NAMALWA (cell line): ENCODE results near the gene REG4.
"Not testable (repeated sequence)": the region's sequence is repeated elsewhere in the genome, so short reads cannot be mapped to it uniquely, and the experiment has no call there.

Experiments
- DNase-seq: peaks from one replicate; pipeline ENCODE4 v3.0.0-alpha.2; 2015; ENCODE audit warnings: low spot score

REG4 gene

DNA sequence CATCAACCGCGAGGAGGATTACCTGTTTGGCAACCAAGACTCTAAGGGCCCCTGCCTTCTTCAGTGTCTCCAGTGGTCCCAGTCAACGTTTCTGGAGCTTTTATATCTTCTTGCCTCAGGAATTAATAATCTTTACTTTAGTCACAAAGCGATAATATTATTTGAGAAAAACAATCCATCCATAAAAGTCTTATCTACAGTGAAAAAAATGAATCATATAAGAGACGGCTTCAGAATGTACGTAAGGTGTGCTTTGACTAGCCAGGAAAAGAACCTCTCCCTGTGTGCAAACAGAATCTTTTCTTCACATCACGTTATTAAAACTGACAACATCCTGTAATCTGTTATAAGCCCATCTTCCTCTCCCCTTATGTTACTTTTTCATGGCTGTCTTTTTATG, at the start of gene REG4:
Gene REG4 (minus strand): TSS at position 74 of the 400 bp plus-strand sequence. CDS start 2,691 bp downstream, outside the sequence.
- DNase-seq = no peak

DNA sequence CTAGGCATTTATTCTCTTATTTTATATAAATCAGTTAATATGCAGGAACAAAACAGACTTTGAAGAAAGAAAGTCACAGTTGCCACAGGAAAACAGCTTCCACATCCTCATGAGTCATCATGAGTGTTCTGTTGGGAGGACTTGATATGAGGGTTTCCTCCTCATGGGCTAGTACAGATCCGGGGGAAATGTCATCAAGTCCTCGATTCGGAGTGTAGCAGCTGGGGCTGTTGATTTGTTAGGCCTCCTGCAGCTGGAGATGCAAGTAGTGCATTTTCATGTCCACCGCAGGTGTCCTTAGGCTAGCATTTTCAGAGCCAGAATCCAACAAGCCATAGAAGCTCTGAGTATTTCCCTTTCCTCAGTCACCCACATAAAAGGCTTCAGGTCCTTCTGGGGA, 48.4 kb upstream of the REG4 start:
- DNase-seq = no peak

DNA sequence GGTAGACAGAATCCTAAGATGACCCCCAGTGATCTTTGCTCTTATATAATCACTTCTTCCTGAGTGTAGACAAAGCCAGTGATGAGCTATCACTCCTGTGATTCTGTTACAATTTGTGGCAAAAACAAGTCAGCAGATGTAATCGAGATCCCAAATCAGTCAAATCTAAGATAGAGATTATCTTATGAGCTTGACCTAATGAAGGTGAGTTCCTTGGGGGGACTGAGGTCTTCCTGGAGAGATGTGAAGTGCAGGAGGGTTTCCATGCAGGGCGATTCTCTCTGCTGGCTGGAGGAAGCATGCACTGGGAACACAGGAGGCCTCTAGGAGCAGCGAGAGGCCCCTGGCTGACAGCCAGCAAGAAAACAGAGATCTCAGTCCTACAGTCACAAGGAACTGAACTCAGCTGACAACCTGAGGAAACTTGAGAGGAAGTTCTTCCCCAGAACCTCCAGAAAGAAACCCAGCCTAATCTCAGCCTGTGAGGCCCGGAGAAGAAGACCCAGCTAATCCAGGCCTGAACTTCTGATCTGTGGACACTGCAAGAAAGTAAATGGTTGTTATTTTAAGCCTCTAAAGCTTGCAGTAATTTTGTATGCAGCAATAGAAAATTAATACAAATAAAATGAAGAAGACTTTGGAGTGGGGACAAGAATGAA, 47.4 kb upstream of the REG4 start:
- not testable (repeated sequence) for DNase-seq

GRCh38 chr1:119858126-119858525, 46.9 kb upstream of the REG4 start:
- DNase-seq = no peak

- DNase-seq = no peak
These were observed 41.9 kb upstream of the REG4 start for GRCh38 chr1:119853155-119853554.

- DNase-seq = peak; percentile 17
These were observed 32.9 kb upstream of the REG4 start for GRCh38 chr1:119844206-119844605.

- DNase-seq = no peak
These were observed 30.0 kb upstream of the REG4 start for GRCh38 chr1:119841306-119841705.

DNA sequence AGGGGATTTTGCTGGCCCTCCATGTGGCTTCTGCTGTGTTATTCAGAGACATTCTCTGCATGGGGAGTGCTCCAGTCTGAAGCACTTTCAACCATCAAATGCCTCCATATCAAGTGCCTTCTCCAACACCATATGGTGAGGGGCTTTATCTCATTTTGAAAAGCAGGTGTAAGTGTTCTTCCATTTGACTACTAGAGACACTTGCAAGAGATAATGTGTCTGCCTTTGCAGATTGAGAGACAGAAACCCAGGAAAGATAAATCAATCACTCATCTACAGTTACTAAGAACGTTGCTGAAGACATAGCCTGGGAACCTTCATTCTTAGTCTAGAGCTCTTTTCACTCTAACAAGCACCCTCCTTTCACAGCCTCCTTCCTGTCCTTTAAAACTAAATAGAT, 29.5 kb upstream of the REG4 start:
- no peak for DNase-seq

- DNase-seq = no peak
These were observed 27.0 kb upstream of the REG4 start for GRCh38 chr1:119838236-119838635.

DNA sequence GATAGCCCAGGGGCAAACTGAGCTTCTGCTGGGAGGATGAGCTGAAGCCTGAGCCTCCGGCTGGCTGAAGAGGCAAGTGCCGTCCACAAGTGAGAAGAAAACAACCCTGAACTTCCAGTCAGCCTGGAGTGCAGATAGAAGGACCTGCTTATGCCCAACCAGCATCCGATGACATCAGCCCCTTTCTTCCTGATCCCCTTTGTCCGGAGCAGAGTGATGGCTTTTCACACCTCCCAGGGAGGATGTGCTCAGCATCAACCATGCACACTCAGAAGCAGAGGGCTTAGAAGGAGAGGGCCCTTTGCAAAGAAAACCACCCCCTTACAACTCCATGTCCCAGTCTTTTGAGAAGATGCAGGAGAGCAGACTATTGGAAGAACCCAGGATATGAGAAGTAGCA, 23.7 kb upstream of the REG4 start:
- no peak for DNase-seq

DNA sequence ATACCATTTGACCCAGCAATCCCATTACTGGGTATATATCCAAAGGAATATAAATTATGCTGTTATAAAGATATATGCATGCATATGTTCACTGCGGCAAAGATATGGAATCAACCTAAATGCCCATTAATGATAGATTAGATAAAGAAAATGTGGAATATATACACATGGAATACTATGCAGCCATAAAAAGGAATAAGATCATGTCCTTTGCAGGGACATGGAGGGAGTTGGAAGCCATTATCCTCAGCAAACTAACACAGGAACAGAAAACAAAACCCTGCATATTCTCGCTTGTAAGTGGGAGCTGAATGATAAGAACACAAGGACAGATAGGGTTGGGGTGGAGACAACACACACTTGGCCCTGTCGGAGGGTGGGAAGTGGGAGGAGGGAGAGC, 19.8 kb upstream of the REG4 start:
- DNase-seq = no peak

- no peak for DNase-seq
These were observed 18.4 kb upstream of the REG4 start for GRCh38 chr1:119829625-119830024.

DNA sequence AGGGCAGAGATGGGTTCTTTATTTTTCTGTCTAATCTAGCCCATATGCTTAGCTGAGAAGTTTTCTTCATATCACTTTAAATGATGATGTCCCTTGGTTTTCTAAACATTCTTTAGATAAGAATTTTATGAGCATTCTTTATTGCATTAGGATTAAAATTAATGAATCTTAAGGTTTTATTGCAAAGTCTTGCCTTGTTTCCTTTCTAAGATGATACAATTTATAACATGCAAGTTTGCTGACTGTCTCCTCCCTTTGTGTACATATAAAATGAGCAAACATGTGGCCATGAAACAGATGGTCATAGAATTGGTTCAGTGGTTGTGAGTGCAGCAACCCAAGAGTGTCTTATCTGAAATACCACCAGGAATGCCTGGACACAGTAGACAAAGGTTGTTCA, 17.7 kb upstream of the REG4 start:
- DNase-seq = not testable (repeated sequence)

GRCh38 chr1:119828266-119828665, 17.0 kb upstream of the REG4 start:
- no peak for DNase-seq

DNA sequence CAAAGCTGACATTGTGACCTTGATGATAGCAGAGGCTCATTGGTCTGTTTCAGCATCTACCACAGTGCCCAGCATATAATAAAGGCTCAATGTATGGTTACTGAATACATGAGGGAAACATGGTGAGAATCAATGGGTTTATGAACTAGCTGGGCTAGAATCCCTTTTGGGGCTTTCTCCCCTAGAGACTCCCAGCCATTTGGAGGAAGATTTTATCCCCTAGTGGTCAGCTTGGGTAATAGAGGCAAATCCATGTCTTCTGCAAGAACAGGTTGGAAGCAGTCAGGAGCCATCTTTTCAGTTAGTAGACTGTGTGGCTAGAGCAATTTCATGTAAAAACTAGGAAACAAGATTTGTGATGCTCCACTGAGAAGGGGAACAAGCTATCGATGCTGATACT, 15.8 kb upstream of the REG4 start:
- DNase-seq = peak; percentile 43

DNA sequence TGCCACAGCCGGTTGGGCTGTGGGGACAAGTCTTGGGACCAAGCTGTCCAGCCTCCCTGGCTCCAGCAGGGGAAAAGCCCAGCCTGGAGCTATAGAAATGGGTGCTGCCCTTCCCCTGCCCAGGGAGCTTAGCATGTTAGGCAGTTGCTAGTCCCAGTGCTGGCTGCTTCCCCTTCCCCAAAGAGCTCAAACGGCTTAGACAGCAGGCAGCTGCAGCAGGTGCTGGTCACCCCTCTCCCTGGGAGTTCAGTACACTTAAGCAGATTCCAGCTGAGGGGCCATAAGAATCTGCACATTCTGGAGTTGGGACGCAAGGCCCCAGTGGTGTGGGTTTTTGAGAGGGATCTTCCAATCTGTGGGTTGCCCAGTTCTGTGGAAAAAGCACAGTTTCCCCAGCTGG, 11.1 kb upstream of the REG4 start:
- DNase-seq = no peak

DNA sequence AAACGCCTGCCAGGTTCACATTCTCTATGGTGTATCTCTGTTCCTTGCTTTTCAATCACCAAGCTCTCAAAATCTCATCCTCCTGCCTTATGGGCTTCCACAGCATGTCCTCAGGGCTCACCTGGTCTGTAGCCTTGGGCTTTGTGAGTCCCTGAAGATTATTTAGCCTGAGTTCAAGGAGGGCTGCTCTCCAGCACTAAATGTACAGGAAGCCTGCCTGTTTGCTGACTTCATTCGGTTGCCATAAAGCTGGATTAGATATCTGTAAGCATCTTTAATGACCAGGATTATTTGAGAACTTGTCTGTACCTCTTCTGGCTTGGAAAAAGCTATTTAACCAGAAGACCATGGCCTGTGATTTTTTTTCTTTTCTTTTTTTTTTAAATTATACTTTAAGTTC, 6.9 kb upstream of the REG4 start:
- DNase-seq = no peak

GRCh38 chr1:119816407-119816806, 5.1 kb upstream of the REG4 start:
- no peak for DNase-seq

DNA sequence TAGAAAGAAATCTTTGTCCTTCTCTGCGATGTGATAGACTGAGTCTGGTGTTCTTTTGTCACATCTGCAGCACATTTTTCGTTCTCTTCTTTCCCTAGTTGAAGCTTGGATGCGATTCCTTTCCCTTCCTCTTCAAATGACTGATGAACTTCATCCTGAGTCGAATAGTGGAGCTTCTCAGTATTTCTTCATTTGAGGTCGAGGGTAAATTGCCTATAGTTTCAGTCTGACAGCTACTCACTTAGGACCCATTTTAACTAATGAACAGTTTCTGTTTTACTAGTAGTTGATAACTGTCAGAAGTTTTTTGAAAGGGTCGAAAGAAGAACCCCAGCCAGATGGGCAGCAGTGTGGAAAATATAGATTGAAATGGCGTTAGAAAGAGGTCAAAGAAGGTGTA, 4.7 kb upstream of the REG4 start:
- no peak for DNase-seq

GRCh38 chr1:119815361-119815760, 4.1 kb upstream of the REG4 start:
- no peak for DNase-seq

- DNase-seq = no peak
These were observed 3.0 kb upstream of the REG4 start for GRCh38 chr1:119814288-119814687.

DNA sequence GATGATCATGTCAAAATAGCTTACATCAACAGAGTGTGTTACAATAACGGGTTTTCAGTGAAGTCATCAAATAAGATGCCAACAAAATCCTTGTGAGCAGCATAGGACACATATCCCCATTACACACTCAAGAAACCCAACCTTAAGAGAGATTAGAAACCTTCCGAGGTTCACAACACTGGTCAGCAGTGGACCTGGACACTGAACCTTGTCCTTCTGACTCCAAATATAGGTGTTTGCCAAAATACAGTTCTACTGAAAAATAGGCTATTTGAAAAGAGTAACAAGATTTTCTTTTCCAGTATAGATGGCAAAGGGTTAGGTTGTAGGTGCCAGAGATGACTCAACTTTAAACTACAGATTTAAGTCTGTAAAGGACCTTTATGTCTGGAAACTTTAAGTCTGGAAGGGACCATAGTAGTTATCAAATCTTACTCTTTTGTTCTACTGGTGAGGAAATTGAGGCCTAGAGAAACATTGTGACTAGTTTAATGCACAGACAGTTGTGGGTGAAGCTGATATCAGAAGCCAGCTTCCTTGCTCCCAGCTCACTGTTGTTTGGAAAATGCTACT, 811 bp upstream of the REG4 start:
- no peak for DNase-seq

DNA sequence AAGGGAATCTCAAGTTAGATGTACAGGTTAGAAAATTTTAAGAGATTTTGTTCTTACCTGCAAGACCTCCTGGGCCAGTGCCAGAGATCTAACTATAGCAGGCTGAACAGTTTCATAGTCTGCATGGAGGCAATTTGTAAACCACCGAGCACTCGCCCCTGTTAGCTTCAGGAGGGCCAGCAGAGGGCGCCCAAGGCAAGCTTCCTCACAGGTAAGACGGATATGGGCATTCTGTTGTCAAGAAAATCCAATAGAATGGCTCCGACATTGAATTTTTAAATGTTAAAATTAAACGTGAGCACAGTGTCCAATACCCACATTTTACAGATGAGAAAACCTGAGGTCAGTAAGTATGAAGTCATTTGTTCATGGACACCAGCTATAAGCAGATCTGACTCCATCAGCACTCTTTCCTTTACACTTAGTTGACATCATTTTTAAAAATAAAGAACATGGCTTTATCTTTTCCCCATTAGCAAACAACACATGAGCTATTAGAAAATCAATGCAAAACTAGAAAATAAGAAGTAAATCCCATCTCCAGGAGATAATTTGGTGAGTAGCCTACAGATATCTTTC, 2.2 kb downstream of the REG4 start:
- DNase-seq = peak; percentile 76

GRCh38 chr1:119808491-119808890, 2.8 kb downstream of the REG4 start:
- no peak for DNase-seq
